K562 (cell line): ENCODE results near the gene NEFH. TPM values are rescaled to one million over a fixed set of nuclear protein-coding genes. Genes with fewer than 3 reads are reported as not detected.

Source experiments
- CTCF ChIP-seq, 3 experiments: IDR thresholded peaks in 2 of 3; conservative IDR thresholded peaks in 1 of 3; 2 replicates each; pipeline ENCODE4 v1.5.1; 2011 to 2012; ENCODE audit warnings: low read length in 3 of 3, mild to moderate bottlenecking in 3 of 3, control low read depth in 2 of 3, improper control_type of control experiment in 1 of 3, inconsistent platforms in 1 of 3, low read depth in 1 of 3, mixed read lengths in 1 of 3, moderate library complexity in 1 of 3; ENCODE audit not compliant: insufficient read depth in 2 of 3
- FOXM1 ChIP-seq, 2 experiments: fragments of 450-650 bp in 1 of 2; sonication (generic) in 1 of 2; formaldehyde crosslinking in 1 of 2; IDR thresholded peaks; 2 replicates each; pipeline versions ENCODE4 v1.6.1 to v1.9.0; 2017 to 2022; ENCODE audit warnings: low read depth in 2 of 2, mild to moderate bottlenecking in 2 of 2, missing genetic modification reagents in 1 of 2, moderate library complexity in 1 of 2
- HDAC1 ChIP-seq, 2 experiments: fragments of 450-650 bp; IDR thresholded peaks; 2 replicates each; pipeline ENCODE4 v1.6.1; 2016 to 2017; ENCODE audit warnings: inconsistent platforms in 1 of 2, mild to moderate bottlenecking in 1 of 2, moderate library complexity in 1 of 2
- KLF1 ChIP-seq: fragments of 450-650 bp; IDR thresholded peaks from 2 replicates; pipeline ENCODE4 v1.6.1; 2016; ENCODE audit warnings: missing genetic modification characterization, missing compliant biosample characterization
- PTTG1 ChIP-seq: fragments of 450-650 bp; IDR thresholded peaks from 2 replicates; pipeline ENCODE4 v1.6.1; 2016; ENCODE audit warnings: low read depth, mild to moderate bottlenecking, missing genetic modification characterization, missing compliant biosample characterization
- RAD21 ChIP-seq, 2 experiments: fragments of 250-450 bp in 1 of 2; fragments of 450-650 bp in 1 of 2; sonication (Bioruptor Pico) in 1 of 2; formaldehyde crosslinking in 1 of 2; IDR thresholded peaks in 1 of 2; conservative IDR thresholded peaks in 1 of 2; 2 replicates each; pipeline versions ENCODE4 v1.4.0 to v1.8.0; 2020 to 2022; ENCODE audit warnings: mild to moderate bottlenecking in 2 of 2, moderate library complexity in 1 of 2
- ZNF407 ChIP-seq: fragments of 450-650 bp; IDR thresholded peaks from 2 replicates; pipeline ENCODE4 v1.6.1; 2016; ENCODE audit warnings: low read depth
- ZNF592 ChIP-seq: fragments of 450-650 bp; IDR thresholded peaks from 2 replicates; pipeline ENCODE4 v1.6.1; 2017; ENCODE audit warnings: antibody characterized with exemption, mild to moderate bottlenecking
- polyA plus RNA-seq, 8 experiments: library from polyadenylated mRNA; depleted of rRNA in 4 of 8; stranded (reverse) in 5 of 8; unstranded in 3 of 8; fragments of >200 nt; fragmentation: Nextera tagmentation in 2 of 8; fragmentation: Illumina TruSeq in 1 of 8; extraction: Ambion mirVana in 2 of 8; extraction: Trizol in 1 of 8; gene quantifications; 2 replicates each; pipeline versions ENCODE4 v1.2.1 to v1.2.3, GENCODE V29; 2011 to 2014; ENCODE audit warnings: inconsistent platforms in 1 of 8, missing spikeins in 1 of 8
- total RNA-seq, 7 experiments: library from RNA; depleted of rRNA in 6 of 7; stranded (reverse); fragments of >200 nt in 6 of 7; fragmentation: Illumina TruSeq in 2 of 7; extraction: Trizol in 2 of 7; gene quantifications; 2 replicates each; pipeline versions ENCODE4 v1.2.1 to v1.2.3, GENCODE V29; 2011 to 2021; ENCODE audit warnings: low replicate concordance in 1 of 7
- TF ChIP-seq, protein P1 (sequence below): fragments of 450-650 bp; IDR thresholded peaks from 2 replicates; pipeline ENCODE4 v1.6.1; 2017; ENCODE audit warnings: mild to moderate bottlenecking, moderate library complexity

Gene NEFH
- total and polyA plus RNA-seq, 9 of the 15 experiments (the other 6 are each of a cell fraction or from before 2014, with no cell fraction given) = 2.3 to 26.9 (median 10.8) TPM

- TF ChIP-seq CTCF (IDR thresholded peaks at IDR 0.05 in 2 of 3, conservative IDR thresholded peaks at IDR 0.05 in 1 of 3; ENCODE audit: insufficient read depth in 2 of 3, low read depth in 1 of 3, low read length in 3 of 3) (peak; percentile 65 to 73 (median 69)), HDAC1 (IDR thresholded peaks at IDR 0.05) (peak in 1 of 2 experiments; percentile 35; a peak in 1 of 4 replicates), PTTG1 (tag) (no peak), KLF1 (no peak), FOXM1 (IDR thresholded peaks at IDR 0.05; ENCODE audit: low read depth) (no peak), FOXM1 (CRISPR knock-in tag; IDR thresholded peaks at IDR 0.05; ENCODE audit: low read depth) (peak; percentile 82; the same call in 1 of the 2 replicates), ZNF407 (no peak), ZNF592 (peak; percentile 89), RAD21 (CRISPR knock-in tag; conservative IDR thresholded peaks at IDR 0.05 in 1 of 2, IDR thresholded peaks at IDR 0.05 in 1 of 2) (peak; percentile 27 to 72; a peak in 3 of 4 replicates)
- TF ChIP-seq, protein P1, sequence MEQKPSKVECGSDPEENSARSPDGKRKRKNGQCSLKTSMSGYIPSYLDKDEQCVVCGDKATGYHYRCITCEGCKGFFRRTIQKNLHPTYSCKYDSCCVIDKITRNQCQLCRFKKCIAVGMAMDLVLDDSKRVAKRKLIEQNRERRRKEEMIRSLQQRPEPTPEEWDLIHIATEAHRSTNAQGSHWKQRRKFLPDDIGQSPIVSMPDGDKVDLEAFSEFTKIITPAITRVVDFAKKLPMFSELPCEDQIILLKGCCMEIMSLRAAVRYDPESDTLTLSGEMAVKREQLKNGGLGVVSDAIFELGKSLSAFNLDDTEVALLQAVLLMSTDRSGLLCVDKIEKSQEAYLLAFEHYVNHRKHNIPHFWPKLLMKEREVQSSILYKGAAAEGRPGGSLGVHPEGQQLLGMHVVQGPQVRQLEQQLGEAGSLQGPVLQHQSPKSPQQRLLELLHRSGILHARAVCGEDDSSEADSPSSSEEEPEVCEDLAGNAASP = no peak
Observed at GRCh38 chr22:29480512-29481264, 670 bp downstream of the NEFH start (continued).
